PFSK-1 (cell line): ENCODE data around the gene CAPZA1. TPM values are rescaled to one million over a fixed set of nuclear protein-coding genes. Genes with fewer than 3 reads are reported as not detected.

Source experiments
- FOXP2 ChIP-seq: optimal IDR thresholded peaks from 2 replicates; pipeline ENCODE3; 2011; ENCODE audit warnings: borderline replicate concordance, control low read depth, inconsistent platforms; ENCODE audit not compliant: insufficient read depth; ENCODE audit errors: extremely low read length, extremely low read depth
- POLR2AphosphoS5 ChIP-seq: IDR thresholded peaks from 2 replicates; pipeline ENCODE4 v1.6.1; 2012; ENCODE audit warnings: low read depth, mild to moderate bottlenecking, control low read depth, low read length, moderate library complexity
- SIN3A ChIP-seq: IDR thresholded peaks from 2 replicates; pipeline ENCODE4 v1.6.1; 2012; ENCODE audit warnings: mild to moderate bottlenecking, low read length, moderate library complexity, borderline replicate concordance; ENCODE audit not compliant: insufficient read depth
- TAF1 ChIP-seq: IDR thresholded peaks from 2 replicates; pipeline ENCODE4 v1.6.1; 2012; ENCODE audit warnings: low read length, control low read depth, borderline replicate concordance; ENCODE audit not compliant: insufficient read depth
- polyA plus RNA-seq: library from polyadenylated mRNA; unstranded; fragments of >200 nt; gene quantifications from one replicate; pipeline ENCODE4 v1.2.1, GENCODE V29; 2012; ENCODE audit warnings: low read depth, missing spikeins; ENCODE audit not compliant: insufficient read length
- TF ChIP-seq, protein P1 (sequence below), 2 experiments: IDR thresholded peaks; 2 replicates each; pipeline versions ENCODE4 v1.6.1 to v1.8.0; 2011 to 2012; ENCODE audit warnings: low read depth in 2 of 2, low read length in 2 of 2, control low read depth in 1 of 2, inconsistent platforms in 1 of 2, mild to moderate bottlenecking in 1 of 2, moderate library complexity in 1 of 2; ENCODE audit not compliant: insufficient read depth in 1 of 2

Gene CAPZA1
- polyA plus RNA-seq, result 95.1 TPM

DNA sequence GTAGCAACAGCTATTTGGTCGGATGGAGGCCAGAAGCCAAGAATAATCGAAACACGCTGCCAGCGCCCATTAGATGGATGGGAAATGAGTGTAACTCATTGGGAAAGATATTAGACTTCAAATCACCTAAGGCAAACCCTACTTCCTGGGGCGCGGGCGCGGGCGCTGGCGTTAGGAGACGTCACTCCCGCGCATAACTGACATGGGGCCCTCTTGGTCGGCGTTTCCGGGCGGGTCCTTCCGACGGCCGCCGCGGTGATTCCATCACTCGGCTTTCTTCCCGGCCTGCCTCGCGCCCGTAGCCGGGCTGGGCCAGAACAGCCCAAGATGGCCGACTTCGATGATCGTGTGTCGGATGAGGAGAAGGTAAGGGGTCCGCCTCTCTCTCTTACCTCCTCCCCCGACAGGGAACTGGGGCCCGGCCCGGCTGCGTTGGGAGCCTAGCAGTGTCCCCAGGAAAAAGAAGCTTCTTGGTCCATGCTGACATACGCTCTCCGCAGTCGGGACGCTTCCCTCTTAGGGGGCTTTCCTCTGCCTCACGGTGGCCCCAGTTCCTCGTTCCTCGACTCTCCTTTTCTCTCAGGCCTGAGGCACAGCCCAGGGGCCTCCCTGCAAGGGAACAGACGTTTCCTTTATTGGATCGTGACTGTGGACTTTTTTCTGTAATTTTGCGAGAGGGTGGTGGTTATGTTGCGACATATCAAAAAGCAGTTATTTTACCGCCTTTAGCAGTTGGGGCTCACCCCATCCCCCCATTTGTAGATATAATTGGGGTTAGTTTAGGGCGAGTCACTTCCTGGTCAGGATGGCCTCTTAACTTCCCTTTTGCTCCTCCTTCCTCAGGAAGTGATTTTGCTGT, at the start of gene CAPZA1:
Gene CAPZA1, plus strand, starts transcription at position 315 of the 859 bp plus-strand sequence. Its CDS starts 13 bp downstream, at position 328.
- TF ChIP-seq SIN3A, result peak; percentile 22; the same call in 1 of the 2 replicates
- peak; percentile 60 for TF ChIP-seq FOXP2
- TF ChIP-seq, protein P1, sequence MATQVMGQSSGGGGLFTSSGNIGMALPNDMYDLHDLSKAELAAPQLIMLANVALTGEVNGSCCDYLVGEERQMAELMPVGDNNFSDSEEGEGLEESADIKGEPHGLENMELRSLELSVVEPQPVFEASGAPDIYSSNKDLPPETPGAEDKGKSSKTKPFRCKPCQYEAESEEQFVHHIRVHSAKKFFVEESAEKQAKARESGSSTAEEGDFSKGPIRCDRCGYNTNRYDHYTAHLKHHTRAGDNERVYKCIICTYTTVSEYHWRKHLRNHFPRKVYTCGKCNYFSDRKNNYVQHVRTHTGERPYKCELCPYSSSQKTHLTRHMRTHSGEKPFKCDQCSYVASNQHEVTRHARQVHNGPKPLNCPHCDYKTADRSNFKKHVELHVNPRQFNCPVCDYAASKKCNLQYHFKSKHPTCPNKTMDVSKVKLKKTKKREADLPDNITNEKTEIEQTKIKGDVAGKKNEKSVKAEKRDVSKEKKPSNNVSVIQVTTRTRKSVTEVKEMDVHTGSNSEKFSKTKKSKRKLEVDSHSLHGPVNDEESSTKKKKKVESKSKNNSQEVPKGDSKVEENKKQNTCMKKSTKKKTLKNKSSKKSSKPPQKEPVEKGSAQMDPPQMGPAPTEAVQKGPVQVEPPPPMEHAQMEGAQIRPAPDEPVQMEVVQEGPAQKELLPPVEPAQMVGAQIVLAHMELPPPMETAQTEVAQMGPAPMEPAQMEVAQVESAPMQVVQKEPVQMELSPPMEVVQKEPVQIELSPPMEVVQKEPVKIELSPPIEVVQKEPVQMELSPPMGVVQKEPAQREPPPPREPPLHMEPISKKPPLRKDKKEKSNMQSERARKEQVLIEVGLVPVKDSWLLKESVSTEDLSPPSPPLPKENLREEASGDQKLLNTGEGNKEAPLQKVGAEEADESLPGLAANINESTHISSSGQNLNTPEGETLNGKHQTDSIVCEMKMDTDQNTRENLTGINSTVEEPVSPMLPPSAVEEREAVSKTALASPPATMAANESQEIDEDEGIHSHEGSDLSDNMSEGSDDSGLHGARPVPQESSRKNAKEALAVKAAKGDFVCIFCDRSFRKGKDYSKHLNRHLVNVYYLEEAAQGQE (IDR thresholded peaks at IDR 0.05; ENCODE audit: insufficient read depth in 1 of 2, low read depth in 2 of 2, low read length in 2 of 2), result peak; percentile 34 to 65; a peak in 3 of 4 replicates
- TF ChIP-seq POLR2AphosphoS5, result peak; percentile 95
- TF ChIP-seq TAF1, result peak; percentile 99

DNA sequence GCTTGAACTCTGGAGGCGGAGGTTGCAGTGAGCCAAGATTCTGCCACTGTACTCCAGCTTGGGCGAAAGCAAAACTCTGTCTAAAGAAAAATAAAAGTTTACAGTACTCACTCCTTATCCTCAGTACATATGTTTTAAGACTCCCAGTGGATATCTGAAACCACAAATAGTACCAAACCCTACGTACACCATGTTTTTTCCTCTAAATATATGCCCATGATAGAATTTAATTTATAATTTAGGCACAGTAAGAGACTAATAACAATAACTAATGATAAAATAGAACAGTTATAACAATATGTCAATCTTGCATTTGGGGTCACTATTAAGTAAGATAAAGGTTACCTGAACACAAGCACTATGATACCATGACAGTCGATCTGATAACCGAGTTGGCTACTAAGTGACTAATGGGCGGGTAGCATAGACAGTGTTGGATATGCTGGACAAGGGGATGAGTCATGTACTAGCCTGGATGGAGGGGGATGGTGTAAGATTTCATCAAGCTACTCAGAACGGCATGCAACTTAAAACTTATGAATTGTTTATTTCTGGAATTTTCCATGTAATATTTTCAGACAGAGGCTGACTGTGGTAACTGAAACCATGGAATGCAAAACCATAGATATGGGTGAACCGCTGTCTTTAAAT, 44.4 kb upstream of the CAPZA1 start:
- TF ChIP-seq POLR2AphosphoS5, result no peak

DNA sequence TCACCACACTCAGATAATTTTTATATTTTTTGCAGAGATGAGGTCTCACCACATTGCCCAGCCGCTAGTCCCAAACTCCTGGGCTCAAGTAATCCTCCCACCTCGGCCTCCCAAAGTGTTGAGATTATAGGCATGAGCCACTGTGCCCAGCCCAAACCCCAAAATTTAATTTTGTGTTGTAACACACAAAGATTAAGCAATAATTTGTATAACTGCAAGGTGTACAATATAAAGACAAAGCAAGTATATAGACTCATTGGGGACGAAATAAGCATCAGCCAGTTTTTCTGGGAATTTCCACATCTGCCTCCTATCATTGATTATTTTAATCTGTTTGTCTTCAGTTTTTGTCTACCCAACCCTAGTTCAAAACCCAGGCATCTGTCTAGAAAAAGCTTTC, 43.4 kb upstream of the CAPZA1 start:
- TF ChIP-seq TAF1, result no peak
- TF ChIP-seq POLR2AphosphoS5, result no peak
- no peak for TF ChIP-seq SIN3A
- no peak for TF ChIP-seq FOXP2
- TF ChIP-seq, protein P1 (IDR thresholded peaks at IDR 0.05; ENCODE audit: insufficient read depth in 1 of 2, low read depth in 2 of 2, low read length in 2 of 2), result no peak

DNA sequence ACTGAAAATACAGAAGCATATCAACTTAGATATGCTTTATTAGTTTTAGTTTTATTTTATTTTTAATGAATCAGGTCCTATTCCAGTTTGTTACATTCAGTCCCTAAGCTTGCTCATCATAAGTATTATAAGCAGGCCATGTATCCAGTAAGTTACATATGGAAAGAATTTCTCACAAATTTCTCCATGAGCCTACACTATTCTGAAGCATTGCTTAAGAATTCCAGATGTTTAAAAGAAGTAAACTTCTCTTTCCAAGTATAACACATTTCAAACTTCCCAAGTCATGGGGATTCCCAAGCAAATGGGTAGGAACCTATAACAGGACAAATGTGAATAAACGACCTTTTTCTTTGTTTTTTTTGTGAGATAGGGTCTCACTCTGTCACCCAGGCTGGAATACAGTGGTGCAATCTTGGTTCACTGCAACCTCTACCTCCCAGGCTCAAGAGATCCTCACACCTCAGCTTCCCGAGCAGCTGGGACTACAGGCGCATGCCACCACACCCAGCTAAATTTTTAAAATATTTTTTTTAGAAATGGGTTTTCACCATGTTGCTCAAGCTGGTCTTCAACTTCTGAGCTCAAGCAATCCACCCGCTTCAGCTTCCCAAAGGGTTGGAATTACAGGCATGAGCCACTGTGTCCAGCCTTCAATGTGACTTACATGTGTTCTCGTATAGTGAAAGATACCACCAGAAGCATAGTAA, 39.7 kb upstream of the CAPZA1 start:
- TF ChIP-seq, protein P1 (IDR thresholded peaks at IDR 0.05; ENCODE audit: insufficient read depth in 1 of 2, low read depth in 2 of 2, low read length in 2 of 2), result no peak
- no peak for TF ChIP-seq TAF1
- TF ChIP-seq SIN3A, result no peak
- TF ChIP-seq POLR2AphosphoS5, result no peak
- no peak for TF ChIP-seq FOXP2

DNA sequence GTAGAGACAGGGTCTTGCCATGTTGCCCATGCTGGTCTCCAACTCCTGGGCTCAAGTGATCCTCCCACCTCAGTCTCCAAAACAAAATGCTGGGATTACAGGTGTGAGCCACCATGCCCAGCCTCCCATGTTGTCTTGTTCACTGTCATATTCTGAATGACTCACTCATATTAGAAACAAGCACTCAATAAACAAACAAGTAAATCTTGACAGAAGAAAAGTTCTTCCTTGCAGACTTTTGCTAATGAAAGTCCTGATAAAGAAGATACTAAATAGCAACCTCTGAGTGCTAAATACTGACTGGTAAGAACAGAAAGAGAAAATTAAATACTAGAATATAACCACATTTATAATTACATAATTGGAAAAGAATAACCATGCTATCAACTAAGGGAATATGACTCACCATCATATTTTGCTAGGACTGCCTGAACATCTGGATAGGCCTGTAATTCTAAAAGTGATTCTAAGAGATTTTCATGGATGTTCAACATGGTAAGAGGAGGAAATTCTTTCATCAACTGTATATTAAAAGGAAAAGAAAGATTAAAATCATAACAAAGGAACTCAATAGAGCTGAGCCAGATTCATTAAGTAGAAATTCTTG, 37.9 kb upstream of the CAPZA1 start:
- TF ChIP-seq SIN3A, result no peak
- no peak for TF ChIP-seq FOXP2
- TF ChIP-seq POLR2AphosphoS5, result no peak
